Measurements from ENCODE around the gene LIPN.

- TF ChIP-seq CTCF (IDR thresholded peaks at IDR 0.05; ENCODE audit: extremely low read depth in 1 of 2, insufficient read depth in 1 of 2, low read depth in 1 of 2, low read length in 2 of 2): no peak
- TF ChIP-seq POLR2A (IDR thresholded peaks at IDR 0.05; ENCODE audit: low read depth, low read length): no peak
- TF ChIP-seq EZH2 (IDR thresholded peaks at IDR 0.05; ENCODE audit: borderline replicate concordance, low read depth, low read length, severe bottlenecking): no peak
- no peak for TF ChIP-seq POLR2AphosphoS5 (IDR thresholded peaks at IDR 0.05; ENCODE audit: insufficient read depth, low read depth, low read length)
- TF ChIP-seq MAX (IDR thresholded peaks at IDR 0.05; ENCODE audit: insufficient read depth, insufficient read length): no peak
- TF ChIP-seq JUN (IDR thresholded peaks at IDR 0.05; ENCODE audit: borderline replicate concordance, insufficient read depth, insufficient read length, low read depth): no peak
- no peak for TF ChIP-seq MYC (IDR thresholded peaks at IDR 0.05; ENCODE audit: low read depth, low read length)
Observed at GRCh38 chr10:88756660-88757059, 3.2 kb upstream of the LIPN start.

All from endothelial cell of umbilical vein (primary cell).